GM15510 (cell line): ENCODE data around the gene TXNL4A.

ENCODE experiments used
- POLR2A ChIP-seq: IDR thresholded peaks from 3 replicates; pipeline ENCODE4 v1.6.1; 2011; ENCODE audit warnings: borderline replicate concordance; ENCODE audit not compliant: insufficient read length; ENCODE audit errors: extremely low read depth

The TXNL4A gene

DNA sequence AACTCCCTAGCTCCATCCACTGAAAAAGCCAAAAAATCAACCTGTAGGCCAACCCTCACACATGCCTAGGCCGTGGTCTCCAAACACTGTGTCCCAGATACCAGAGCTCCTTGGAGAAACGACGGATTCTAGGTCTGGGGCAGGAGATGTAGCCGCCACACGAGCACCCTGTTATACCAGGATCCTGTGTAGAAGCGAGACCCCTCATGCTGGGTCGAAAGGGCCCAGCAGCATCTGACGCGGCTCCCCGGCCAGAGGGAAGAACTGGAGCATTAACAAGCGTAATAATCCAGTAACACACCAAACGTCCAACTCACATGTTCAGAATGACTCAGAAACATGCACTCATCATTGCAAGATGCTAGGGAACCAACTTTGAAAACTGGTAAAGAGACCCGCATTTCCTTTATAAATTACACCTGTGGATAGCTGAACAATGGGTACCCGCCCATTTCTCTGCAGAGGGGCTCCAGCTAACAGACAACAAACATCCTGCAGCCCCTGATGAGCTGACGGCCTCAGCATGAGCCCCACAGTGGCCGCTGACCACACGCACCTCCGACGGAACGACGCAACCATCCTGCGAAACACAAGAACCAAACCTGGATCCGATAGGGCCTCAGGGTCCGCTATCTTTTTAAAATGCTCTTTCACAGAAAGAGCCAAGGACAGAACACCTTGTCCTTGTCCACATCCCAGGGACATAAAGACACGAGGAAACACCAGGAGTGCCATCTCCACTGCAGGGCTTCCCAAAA, 51.1 kb downstream of the TXNL4A start:
- no peak for TF ChIP-seq POLR2A

DNA sequence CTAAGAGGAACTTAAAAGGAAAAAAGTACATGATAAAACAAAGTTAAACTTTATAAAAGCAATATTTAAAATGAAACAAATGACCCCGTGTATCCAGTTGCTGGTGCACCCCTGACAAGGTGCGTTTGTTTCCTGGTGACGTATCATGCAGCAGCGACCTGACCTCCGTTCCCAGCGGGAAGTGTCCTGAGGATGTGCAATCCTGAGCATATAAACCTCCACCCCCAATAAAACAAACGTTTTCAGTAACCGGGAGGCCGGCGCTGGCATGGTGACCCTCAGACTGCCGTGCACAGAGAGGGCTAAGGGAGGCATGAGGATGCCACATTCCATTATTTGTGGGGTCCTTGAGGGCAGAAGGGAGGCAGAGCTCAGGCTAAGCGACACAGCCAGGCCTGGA, 51.7 kb downstream of the TXNL4A start:
- no peak for TF ChIP-seq POLR2A

DNA sequence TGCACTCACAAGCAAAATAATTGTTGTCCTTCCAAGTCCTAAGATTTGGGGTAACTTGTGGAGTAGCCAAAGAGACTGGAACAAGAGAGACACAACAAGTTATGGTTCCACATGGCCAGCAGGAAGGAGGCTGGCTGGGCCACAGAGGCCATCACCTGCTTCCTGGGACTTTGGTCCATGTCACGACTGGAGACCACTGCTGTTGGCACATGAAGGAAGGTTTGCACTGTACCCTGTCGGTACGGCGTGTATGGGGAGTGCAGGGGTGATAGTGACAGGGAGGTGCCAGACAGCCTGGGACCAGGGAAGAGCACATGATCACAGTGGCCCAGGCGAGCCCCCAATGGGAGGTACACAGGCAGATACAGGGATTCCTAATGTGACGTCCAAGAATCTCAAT, 52.4 kb downstream of the TXNL4A start:
- TF ChIP-seq POLR2A: no peak

DNA sequence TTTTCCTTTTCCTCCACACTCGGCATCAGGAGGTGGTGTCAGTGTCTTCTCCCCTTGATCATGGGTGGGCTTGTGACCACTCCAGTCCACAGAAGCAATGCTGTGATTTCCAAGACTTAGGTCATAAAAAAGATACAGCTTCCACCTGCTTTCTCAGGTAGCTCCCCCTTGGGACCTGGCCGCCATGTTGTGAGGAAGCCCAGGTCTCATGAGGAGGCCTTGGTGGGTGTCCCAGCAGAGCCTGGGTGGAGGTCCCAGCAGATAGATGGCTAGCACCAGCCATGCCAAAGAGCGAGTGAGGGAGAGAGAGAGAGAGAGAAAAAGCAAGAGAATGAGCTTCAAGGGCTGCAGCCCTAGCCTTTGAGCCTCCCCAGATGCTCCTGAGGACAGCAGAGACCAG, 52.9 kb downstream of the TXNL4A start:
- TF ChIP-seq POLR2A: no peak

DNA sequence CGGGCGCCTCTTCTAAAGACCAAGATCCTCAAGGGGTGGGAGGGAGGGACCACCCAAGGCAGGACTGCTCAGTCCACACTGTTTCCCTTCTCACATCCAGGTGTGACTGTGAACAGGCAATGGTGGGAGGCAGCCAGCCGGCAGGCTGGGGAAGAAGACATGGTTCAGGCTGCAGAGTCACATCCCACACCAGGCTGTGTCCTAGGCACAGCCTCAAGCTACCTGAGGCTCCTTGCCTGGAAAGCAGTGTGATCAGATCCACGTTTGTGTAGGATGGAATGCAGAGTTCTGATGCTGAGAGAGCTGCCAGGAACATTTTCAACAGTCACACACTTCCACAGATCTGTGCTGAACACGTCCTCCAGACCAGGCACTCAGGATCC, 53.3 kb downstream of the TXNL4A start:
- TF ChIP-seq POLR2A: no peak

DNA sequence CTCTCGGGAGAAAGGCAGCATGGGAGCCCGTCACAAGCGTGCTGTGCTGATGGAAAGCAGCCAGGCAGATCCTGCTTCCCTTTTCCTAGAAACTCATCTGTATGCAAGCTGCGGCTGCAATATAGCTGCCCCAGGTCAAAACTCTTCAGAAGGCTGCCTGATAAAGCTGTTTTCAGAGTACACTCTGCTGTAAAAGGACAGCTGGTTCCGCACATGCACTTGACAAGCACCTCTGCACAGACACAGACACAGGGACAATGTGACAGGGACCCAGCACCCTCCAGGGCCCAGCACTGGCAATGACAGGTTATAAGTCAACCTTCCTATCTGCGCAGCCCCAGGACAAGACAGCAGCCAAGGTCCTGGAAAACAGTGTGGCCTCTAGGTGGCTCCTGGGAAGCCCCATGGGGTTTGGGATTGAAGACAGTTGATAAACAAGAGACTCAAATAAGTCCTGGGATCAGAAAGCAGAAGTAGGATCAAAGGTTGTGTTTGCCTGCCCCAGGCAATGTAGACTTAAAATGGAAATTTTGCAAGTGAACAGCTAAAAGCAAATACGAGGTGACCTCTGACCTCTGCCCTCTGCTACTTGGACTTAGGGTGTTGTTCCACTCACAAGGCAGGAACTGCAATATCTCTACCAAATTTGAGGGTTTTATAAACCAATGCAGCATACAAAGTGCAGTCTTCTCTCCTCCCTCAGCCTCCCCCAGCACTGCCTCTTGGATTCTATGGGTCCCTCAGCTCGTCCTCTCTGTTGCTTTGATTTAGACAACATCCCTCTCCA, 53.9 kb downstream of the TXNL4A start:
- no peak for TF ChIP-seq POLR2A

DNA sequence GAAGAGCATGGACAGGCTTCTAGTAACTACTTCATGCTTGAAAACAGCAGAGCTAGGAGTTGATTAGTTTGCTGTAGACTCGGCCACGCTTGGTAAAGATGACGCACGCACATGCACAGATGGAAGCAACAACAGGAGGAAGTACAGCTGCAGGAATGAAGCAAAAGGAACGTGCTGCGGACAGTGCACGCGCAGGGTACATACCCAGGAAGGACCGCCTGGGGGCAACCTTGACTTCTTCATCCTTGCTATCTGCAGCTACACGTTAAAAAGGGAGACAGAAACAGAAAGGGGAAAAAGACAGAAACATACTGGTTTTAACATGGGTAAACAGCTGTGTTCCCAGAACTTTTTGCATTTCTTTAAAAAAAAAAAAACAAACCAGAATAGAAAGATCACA, 54.6 kb downstream of the TXNL4A start:
- TF ChIP-seq POLR2A: no peak

DNA sequence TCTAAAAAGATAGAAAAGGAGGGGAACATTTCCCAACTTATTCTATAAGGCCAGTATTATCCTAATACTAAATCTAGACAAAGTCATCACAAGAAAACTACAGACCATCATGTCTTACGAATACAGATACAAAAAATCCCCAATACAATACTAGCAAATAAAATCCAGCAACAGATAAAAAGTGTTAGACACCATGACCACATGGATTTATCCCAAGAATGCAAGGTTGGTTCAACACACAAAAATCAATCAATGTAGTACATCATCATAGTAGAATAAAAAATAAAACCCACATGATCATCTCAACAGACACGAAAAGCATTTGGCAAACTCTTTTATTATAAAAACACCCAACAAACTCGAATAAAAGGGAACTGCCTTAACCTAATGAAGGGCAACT, 55.5 kb downstream of the TXNL4A start:
- TF ChIP-seq POLR2A: no peak

DNA sequence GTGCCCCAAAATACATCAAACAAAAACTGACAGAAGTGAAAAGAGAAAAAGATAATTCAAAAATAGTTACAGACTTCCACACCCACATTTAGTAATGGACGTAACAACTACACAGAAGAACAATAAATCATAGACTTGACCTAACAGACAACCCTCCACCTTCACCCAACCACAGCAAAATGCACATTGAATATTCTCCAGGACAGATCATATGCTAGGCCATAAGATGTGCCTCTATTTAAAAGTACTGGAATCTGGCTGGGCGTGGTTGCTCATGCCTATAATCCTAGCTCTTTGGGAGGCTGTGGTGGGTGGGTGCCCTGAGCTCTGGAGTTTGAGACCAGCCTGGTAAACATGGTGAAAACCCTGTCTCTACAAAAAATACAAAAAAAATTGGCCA, 56.9 kb downstream of the TXNL4A start:
- no peak for TF ChIP-seq POLR2A

DNA sequence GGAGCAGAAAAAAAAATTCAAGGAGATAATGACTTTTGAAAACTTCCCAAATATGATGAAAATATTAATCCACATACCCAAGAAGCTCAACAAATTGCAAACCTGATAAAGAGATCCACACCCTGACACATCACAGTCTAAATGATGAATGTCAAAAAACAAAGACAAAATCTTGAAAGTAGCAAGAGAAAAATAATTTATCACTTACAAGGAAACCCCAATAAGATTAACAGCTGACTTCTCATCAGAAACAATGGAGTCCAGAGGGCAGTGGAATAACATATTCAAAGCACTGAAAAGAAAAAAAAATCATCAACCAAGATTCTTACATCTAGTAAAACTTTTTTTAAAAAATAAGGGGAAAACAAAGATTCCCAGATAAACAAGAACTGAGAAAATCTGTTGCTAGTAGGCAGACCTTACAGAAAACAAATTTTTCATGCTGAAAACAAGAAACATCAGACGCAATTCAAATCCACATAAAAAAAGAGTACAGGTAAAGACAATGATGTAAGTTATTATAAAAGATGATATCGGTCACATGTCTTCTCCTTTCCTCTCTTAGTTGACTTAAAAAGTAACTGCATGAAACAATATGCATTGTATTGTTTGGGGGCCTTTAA, 58.2 kb downstream of the TXNL4A start:
- no peak for TF ChIP-seq POLR2A

DNA sequence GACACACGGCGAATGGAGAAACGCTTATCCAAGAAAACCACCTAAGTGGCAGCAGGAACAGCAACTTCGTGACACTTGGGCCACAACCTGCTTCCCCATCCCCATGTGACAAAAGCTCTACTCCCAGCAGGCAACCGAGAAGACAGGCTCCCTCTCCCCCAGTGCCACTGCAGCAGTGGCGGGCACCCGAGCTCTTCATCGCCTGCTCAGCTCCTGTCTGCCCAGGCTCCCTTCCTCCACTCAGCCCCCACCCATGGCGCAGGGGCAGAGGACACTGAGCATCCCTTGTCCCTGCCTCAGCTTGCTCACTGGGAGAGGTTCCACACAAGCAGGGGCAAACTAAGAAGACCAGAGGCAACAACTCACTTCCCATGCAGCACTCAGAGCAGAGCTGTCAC, 59.8 kb downstream of the TXNL4A start:
- no peak for TF ChIP-seq POLR2A

DNA sequence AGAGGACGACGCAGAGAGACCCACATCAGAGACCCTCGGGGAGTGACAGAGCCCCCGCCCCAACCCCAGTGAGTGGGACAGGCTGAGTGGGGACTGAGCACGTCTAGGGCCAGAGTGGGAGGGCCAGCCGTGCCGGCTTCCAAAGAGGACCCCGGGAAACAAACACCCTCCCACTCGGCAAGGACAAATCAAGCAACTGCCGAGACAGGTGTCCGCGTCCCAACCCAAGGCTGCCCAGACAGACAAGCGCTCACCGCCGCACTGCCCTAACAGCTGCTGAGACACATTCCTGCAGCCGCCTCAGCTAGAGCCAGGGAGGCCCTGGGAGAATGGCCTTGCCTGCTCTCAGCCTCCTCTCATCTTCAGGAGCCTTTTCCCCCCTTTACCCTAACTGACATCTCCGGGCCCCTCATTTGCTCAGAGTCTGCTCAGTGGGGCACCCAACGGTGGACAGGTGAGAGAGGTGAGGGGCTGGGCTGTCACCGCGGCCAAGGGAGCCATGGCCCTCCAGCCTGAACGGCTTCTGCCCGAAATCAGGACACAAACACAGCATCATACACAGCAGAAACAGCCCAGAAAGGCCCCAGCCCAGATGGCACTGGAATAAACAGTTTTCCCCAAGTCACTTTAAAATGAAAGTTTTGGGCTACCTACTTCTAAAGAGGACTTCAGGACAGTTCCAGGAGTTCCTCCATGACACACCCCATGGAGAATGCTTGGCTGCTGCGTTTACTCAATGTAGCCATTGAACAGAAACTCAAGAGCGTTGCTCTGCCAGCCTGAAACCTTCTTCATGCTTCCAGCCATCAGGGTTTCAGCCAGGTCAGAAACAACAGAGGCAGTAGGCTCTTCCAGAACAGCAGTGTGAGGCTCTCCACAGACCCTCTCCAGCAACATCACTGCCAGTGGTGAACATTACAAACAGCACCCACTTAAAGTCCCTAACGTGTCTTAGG, 60.5 kb downstream of the TXNL4A start:
- no peak for TF ChIP-seq POLR2A

DNA sequence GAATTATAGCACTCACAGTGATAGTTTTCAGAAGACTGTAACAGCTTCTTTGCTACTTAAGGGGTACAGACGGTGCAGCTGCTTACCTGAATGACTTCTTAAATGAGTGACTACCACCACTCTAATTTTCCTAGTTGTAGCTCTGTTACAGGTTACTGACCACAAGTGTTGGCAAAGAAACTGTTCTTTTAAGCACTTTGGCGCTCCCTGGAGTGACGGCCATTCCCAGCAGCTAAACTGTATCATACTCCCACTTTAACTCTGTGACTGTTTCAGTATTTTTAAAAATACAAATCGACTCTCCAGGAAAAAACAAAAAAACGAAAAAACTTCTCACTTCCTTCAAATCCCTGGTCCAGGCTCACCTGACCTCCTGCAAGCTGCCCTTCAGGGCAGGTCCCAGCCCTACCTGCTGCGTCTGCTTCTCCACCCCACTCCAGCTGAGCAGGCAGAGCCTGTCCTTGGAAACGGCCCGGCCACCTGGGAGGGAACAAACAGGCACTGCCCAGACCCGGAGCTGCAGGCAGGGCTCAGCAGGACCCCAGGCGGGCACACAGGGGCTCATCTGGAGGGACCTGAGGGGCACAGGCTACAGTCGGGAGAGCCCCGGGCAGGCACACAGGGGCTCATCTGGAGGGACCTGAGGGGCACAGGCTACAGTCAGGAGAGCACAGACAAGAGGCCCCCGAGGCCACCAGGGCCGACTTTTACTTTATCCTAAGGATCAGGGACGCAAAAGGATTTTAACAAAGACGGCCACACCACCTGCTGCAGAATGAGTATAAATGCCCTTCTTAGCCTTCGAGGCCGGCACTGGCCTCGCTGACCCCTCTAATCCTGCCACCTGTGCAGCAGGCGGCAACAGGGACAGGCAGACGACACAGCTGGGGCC, 61.4 kb downstream of the TXNL4A start:
- TF ChIP-seq POLR2A: no peak

DNA sequence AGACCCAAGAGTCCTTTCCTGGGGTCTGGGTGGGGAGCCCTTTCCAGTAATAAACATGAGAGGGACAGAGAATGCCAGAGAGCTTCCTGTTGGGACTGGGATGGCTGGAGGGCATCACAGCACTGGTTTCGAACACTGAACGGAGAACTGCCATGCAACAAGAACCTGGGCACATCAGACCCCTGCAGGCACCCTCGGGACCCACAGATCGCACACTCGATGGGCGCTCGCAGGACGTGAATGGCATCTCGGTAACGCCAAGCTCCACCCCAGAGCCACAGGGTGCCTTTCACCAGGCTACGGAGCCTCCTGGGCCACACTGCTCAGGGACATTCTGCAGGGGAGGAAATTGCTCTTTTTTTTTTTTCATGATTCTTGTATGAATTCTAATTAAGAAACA, 62.1 kb downstream of the TXNL4A start:
- TF ChIP-seq POLR2A: no peak
